HG03432 (cell line): ENCODE data around the gene KCNJ6.
"Not testable (repeated sequence)": the region's sequence is repeated elsewhere in the genome, so short reads cannot be mapped to it uniquely, and the experiment has no call there.

ENCODE experiments used
- ATAC-seq: cut with Tn5 transposase; IDR thresholded peaks from one replicate; pipeline ENCODE4 v1.9.1; 2021; ENCODE audit warnings: mild to moderate bottlenecking, moderate library complexity; ENCODE audit not compliant: unreplicated experiment

The KCNJ6 gene

DNA sequence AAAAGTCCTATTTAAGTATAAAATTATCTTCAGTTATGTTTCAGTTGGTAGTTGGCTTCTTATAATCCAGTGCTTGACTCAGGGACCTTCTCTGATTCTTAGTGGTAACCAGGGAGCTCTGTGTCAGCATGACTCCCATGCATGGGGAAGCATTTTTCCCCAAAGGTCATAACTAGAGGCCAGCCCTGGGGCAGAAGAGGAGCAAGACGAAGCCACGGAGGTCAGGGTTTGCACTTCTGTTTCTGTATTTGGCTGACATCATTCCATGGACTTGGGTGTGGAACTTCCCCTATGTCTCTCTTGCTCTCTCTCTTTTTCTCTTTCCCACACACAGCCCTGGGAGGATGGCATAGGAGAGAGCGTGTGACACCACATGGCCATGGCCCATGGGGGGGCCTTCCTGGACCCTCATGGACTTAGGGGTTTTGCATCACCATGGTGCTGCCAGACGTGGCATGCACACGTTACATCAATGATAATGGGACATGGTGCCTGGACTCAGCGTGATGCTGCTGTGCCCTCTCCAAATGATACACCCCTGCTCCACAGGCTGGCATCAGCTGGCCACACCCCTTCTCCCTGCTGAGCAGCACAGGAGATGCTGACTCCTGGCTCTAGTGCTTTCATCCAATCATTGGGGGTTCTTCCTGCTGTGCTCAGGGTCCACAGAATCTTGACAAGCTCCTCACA, 260.5 kb downstream of the KCNJ6 start:
- no peak for ATAC-seq

DNA sequence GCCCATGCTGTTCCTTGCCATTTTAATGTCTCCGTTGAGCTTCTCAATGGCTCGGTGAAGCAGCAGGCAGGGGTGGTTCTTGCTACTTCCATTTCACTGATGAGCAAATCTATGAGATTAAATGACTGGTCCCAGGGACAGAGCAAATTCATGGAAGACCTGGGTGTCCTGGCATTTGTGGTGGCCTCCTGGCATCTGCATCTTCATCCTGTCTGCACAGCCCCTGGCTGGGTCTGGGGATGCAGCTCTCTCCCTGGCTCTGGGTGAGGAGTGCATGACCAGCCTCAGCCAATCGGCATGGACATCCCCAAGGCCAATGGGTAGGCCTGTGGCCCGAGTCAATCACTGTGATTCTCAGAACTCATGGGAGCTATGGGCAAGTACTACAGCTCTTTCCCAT, 261.7 kb downstream of the KCNJ6 start:
- ATAC-seq, result no peak

DNA sequence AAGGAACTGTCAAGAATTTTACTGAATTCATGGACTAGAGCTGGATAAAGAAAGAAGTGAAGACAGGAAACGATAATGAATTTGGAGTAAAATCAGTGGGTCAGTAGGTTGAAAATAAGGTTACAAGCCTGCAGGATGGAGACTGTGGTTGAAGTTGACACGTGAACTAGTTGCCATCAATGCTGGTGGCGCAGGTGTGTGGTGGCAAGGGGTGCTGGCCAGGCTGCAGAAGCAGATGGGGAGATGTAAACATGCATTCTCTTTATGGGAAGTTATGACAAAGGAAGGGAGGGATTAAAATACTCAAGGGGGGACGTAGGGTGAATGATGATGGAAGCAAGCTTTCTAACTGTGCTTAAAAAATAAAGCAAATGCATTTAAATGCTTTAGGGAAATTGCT, 263.1 kb downstream of the KCNJ6 start:
- ATAC-seq, result no peak

DNA sequence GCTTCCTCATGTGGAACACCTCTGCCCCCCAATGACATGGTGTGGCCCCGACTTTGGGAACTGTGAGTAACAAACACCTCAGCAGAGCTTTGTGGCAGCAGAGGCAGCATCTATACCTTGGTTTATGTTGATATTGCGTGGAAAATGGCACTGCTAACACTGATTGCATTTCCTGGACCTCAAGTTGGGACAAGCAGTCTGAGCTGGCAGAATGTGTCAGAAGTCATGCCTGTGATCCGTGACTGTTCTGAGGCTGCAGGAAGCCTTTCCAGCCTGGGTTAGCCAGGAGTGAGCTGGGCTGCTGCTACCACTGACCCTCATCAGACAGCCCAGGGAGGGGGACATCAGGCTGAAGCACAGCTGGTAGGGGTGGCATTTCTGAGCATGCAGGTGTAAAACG, 268.5 kb downstream of the KCNJ6 start:
- ATAC-seq, result no peak

DNA sequence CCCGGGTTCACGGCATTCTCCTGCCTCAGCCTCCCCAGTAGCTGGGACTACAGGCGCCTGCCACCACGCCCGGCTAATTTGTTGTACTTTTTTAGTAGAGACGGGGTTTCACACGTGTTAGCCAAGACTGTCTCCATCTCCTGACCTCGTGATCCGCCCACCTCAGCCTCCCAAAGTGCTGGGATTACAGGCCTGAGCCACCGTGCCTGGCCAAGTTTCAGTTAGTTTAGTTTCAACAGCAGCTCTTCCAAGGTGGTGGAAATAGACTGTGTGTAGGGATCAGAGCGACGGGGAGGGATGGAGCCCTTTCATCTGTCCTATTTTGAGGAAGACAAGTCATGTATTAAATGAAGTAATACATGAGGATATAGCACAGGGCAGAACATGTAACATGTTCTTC, 269.5 kb downstream of the KCNJ6 start:
- ATAC-seq, result not testable (repeated sequence)

DNA sequence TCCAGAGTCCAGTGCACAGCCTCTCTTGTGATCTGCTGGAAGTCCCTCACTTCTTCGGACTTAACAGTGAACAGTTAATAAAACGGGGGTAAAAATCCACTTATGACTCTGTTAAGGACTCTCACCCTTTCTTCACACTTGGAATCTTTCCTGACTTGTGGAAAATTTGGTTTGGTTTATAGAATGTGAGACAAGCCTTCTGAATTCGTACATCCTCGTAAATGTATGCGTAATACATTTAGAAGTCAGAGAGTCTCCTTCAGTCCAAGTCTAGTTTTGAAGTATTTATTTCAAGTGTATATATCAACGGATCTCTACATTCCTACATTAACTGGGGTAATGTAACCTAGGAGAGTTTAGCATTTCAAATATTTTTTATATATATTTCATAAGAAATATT, 270.4 kb downstream of the KCNJ6 start:
- no peak for ATAC-seq

DNA sequence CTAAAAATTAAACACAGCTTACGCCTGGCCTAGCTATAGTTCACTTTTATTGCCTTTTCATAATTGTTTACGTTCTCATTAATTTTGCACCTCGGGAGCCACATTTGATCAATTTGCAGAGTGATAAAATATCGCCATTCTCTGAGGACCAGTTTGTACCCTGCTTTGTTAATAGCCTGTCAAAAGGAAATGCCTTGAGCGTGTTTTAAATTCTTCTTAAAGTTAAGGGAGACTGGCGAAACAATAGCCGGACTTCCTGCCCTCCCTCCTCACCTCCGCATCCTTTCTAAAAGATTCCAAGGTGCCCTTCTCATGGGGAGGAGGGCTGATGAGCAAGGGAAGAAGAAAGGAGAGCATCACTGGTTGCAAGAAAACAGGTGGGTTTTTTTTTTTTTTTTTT, 271.6 kb downstream of the KCNJ6 start:
- ATAC-seq, result no peak

DNA sequence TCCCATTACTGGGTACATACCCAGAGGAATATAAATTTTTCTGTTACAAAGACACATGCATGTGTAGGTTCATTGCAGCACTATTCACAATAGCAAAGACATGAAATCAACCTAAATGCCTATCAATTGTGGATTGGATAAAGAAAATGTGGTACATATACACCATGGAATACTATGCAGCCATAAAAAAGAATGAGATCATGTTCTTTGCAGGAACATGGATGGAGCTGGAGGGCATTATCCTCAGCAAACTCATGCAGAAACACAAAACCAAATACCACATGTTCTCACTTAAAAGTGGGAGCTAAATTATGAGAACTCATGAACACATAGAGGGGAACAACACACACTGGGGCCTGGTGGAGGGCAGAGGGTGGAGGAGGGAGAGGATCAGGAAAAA, 272.4 kb downstream of the KCNJ6 start:
- not testable (repeated sequence) for ATAC-seq

DNA sequence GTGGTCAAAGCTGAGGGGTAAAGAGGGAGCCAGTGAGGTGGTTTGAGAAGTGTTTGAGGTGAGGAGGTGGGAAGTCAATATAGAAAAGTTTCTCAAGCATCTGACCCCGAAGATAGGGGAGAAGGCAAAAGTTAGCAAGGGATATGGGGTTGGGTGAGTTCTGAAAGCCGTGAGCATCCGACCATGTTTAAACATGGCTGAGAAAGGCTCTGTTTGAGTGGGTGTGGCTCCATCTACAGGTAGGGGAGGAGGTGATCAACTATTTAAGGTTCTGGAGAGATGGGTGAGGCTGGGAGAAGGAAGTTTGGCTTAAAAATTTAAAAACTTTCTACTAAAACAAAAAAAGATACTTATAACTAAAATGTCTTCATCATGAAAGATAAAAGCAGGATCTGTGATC, 273.8 kb downstream of the KCNJ6 start:
- no peak for ATAC-seq

DNA sequence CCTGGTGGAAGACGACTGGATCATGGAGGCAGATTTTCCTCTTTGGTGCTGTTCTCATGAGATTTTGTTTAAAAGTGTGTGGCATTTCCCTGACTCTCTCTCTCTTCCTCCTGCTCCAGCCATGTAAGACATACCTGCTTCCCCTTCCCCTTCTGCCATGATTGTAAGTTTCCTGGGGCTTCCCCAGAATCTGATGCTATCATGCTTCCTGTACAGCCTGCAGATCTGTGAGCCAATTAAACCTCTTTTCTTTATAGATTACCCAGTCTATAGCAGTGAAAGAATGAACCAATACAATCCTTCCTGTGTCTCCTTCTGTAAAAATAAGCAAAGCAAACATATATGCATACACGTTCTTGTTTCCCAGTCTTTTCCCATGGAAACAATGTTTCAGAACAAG, 276.5 kb downstream of the KCNJ6 start:
- ATAC-seq, result no peak

DNA sequence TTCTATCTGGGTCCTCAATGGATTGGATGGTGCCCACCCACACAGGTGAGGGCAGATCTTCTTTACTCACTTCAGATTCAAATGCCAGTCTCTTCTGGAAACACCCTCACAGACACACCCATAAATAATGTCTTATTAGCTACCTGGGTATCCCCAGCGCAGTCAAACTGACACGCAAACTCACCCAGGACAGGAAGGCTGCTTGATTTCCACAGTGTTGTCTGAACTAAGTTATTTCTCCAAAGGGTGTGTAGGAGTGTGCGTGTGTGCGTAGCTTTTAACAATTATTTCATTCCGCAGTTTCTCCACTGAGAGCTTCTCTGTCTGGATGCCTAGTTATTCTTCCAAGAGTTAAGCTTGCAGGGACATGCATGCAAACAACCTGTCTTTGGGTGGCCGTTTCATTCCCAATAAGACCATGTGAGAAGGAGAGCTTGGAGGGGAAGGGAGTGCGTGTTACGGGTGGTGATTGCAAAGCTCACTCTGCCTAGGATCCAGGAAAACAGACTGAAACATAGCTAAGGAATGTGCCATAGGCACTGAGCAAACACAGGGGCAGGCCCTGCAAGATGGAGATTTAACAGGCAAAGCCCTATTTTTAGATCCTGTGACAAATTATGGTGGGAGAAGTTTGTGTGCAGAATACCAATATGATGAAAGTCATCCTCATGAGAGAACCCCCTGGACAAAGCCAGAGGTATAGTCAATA, 280.0 kb downstream of the KCNJ6 start:
- no peak for ATAC-seq

DNA sequence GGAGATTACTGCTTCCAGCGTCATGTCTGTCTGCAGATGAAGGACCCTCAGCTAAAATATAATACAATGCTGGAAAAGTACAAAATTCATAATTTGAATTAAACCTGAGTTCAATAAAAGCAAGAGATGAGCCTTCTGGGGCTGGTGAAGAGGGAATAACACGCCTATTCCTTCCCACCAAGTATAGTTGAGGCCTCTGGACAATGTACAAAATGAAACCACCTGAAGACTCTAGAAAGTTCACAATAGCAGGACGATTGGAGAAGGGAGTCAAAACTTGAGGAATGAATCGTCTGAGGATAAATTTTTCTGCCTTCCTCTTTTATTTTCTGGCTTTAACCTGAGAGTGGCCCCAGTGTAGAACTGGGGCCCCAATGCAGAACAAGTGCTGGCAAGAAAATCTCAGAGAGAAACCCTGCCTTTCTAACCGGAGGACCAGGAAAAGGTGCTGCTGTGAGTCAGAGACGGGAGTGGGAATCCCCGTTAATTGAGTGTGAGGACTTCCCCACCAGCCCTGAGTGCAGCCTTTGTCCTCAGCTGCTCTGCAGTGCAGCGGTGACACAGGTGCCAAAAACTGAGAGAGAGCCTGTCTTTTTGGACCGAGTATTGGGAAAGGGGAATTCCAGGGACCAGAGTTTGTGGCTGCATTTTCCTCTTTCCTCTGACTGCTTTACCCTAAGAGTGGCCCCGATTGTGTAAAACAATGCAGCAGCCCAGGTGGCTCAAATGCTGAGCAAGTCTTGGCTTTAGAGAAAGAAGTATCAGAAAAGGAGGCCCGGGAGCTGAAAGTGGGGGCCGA, 284.7 kb downstream of the KCNJ6 start:
- ATAC-seq, result peak; percentile 91

DNA sequence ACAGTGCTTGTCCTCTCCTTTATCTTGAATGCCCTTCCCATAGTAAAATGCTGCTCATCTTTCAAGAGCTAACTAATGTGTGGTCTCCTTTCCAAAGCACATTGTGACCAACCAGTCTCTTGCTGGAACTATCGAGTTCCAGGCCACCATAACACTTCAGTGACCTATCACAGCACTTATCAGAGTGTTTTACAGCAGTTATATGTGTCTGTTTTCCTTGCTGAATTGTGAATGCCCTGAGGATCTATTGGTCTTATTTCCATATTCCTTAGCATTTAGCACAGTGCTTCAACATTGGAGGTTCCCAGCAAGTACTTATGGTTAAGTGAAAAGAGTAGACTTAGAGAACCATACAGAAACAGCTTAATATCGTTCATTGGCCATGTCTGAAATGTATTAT, 285.4 kb downstream of the KCNJ6 start:
- ATAC-seq, result no peak

DNA sequence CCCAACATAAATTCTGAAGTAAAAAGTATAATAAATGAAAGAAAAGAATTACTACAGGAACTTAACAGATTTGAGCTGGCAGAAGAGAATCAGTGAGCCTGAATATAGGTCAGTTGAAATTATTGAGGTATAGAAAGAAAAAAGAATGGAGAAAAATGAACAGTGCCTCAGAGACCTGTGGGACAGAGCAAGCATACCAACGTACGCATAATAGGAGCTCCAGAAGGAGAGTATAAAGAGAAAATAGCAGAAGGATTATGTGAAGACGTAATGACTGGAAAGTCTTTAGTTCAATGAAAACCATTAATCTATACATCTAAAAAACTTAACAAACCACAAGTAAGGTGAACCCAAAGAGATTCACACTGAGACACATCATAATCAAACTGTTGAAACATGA, 287.9 kb downstream of the KCNJ6 start:
- no peak for ATAC-seq

DNA sequence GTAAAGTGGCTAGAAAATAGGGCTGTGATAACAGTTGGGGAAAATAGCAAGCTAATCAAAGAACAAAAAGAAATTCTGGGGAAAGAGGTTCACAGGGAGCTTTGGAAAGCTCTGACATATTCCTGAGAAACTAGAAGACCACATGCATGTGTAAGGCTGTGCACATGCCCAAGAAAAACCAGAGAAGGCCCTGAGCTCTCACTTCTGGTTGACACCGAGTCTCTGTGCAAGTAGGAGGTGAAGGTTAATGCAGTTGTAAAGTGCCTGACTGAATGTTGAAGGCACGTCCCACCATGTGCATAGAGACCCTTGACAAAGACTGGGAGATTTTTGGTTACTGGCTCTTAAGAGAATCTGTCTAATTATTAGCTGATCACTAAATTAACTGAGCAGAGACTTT, 288.7 kb downstream of the KCNJ6 start:
- ATAC-seq, result no peak

DNA sequence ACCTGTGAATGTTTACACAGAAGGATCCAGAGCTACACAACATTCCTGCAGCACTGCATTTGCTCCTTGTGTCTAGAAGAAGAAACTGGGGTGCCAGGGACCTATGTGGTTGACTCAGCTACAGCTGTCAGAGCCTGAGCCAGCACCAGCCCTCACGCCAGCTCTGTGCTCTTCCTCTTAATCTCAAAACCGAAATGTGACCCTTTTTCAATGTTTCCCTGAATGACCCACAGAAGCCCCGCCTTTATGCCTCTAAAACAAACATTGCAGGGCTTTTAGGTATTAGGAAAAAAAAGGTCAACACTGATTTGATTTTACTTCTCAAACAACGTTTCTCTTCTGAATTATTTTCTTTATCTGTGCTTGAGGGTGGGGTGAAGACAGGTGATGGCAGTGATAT, 289.2 kb downstream of the KCNJ6 start:
- ATAC-seq, result no peak

DNA sequence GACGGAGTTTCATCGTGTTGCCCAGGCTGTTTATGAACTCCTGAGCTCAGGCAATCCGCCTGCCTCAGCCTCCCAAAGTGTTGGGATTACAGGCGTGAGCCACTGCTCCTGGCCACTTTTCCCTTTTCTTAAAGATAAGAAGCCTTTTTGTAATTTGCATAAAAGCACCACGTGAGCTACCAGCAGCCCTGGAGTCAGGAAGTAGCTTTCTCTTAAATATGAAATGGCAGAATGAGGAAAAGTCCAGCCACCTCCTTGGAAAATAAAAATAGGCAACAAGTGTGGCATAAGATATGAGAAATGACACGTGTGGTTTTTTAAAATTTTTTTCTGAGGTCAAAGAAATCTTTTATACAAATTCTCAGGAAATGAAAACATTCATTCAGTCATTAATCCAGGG, 289.9 kb downstream of the KCNJ6 start:
- ATAC-seq, result no peak

DNA sequence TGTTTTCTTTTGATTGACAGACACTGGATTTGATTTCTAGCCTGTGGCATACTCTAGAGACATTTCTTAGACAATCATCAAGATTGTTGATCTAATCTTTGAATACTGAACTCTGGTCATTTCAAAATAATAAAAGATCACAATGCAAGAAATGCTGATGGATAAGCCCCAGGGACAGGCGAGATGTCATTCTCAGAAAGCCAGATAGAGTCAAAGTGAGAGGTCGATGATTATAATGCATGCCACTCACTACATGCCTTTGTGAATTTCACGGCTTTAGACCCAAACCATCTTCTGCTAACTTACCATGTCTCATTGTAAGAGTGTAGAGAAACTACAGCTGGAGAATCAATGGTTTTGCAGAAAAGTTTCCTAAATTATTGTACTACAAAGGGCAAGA, 292.6 kb downstream of the KCNJ6 start:
- ATAC-seq, result no peak

DNA sequence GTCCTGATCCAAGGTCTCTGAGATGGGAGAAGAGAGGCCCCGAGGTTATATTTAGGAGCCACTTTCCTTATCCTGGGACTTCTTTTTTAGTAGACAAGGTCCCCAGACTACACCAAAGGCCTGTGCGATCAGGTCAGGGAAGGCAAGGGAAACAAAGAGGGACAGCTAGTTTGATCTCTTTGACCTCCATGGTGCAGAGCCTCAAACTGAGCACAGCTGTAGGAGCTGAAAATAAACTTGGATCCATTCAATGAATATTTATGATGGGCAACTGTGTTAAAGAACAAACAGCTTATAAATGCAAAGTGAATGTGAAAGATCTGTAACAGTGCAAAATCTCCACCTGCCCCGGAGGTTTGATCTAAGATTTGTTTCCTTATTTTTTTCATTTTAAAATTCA, 293.1 kb downstream of the KCNJ6 start:
- no peak for ATAC-seq

DNA sequence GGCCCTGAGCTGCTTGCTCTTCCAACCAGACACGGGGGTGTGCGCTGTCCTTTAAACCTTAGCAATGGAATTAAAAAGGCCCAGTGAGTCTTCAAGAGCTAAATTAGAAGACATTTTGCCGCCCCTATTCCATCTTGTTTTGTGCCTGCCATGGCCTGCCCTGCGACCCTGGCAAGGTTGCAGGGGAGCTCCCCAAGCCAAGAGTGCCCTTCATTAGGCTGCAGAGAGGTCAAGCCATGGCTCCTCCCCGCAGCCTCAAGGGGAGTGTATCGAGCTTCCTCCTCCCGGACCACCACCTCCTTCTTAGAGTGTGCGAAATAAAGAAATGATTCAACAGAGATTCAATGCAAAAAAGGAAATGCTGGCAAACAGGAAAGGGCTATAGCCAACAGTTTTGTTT, 293.5 kb downstream of the KCNJ6 start:
- ATAC-seq, result no peak

DNA sequence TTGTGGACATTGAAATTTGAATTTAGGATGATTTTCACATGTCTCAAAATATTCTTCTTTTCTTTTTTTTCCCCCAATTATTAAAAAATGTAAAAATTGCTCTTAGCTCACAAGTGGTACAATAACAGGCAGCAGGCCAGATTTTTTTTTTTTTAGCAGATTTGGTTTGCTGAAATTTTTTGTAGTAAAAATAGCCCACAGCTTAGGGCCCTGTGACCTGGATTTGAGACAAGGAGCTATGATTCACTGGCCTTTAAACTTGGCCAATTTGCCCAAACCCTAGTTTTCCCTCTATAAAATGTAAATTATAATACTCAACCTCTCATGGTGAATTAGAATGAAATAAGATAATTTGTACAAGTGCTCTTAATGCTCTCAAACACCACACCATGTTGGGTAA, 295.9 kb downstream of the KCNJ6 start:
- no peak for ATAC-seq

DNA sequence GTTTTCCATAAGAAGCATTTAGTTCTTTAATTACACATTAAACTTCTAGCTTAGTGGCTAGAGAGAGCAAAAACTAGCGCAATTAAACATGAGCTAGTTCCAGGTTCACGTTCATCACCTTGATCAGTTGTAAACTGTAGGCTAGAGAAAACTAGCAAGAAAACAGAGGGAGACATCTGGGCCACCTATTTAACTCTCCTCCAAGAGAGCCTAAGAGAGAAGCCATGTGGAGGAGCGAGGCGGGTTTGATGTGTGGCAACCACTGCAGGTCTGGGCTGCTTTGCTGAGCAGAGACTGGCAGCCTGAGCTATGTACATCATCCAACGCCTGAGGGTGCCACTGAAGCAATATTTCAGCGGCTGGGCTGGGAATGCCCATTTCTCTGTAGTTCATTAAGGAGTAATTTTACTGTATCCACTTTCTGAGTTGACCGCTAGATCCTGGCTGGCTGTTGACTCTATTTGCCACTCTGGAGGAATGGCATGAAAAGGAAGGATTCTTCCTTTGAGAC, 296.7 kb downstream of the KCNJ6 start:
- ATAC-seq, result no peak
